HCT116 (cell line): ENCODE results near the gene ZNF276. TPM values are rescaled to one million over a fixed set of nuclear protein-coding genes. Genes with fewer than 3 reads are reported as not detected.

ENCODE experiments used
- ATAC-seq: fragments of 200-7000 bp; cut with Tn5 transposase; 2 replicates; pipeline ENCODE4 v1.9.1; 2020; ENCODE audit warnings: mild to moderate bottlenecking, moderate library complexity
- BruUV-seq: library from RNA; stranded (reverse); fragments of 400-500 nt; replicated peaks from 2 replicates; lab custom pipeline; 2021; lab: Mats Ljungman, UMichigan
- CTCF ChIA-PET: fragments of 300-600 bp; sonication (Branson Sonifier 250); formaldehyde crosslinking; loops from one replicate; lab custom pipeline; 2021; ENCODE audit warnings: antibody characterized with exemption; lab: Charles Lee
- POLR2A ChIA-PET: fragments of 300-600, 350-600 bp; sonication (Branson Sonifier 250); formaldehyde crosslinking; loops from one replicate; lab custom pipeline; 2021; ENCODE audit warnings: antibody characterized with exemption; lab: Charles Lee
- RAD21 ChIA-PET, 2 experiments: fragments of 300-600 bp; sonication (Branson Sonifier 250); formaldehyde crosslinking; loops; one replicate each; lab custom pipeline; 2023; ENCODE audit warnings: low total read pairs in 2 of 2; ENCODE audit not compliant: uncharacterized antibody in 2 of 2, unreplicated experiment in 2 of 2, low non-redundant PET in 1 of 2; lab: Charles Lee
- DNase-seq: peaks from one replicate; pipeline ENCODE4 v3.0.0-alpha.2; 2010; ENCODE audit warnings: low read depth, low spot score
- H2AFZ ChIP-seq: fragments of 200-600 bp; shearing (Covaris generic), sonication (generic); 2 replicates; pipeline ENCODE4 v1.6.1; 2017; ENCODE audit warnings: low read depth, mixed run types, mixed read lengths, antibody characterized with exemption, low read length; ENCODE audit not compliant: poor library complexity, severe bottlenecking
- H3K27ac ChIP-seq: 2 replicates; pipeline ENCODE4 v1.5.1; 2012; ENCODE audit warnings: low read depth, low read length
- H3K27me3 ChIP-seq: fragments of 200-600 bp; sonication (generic); 2 replicates; pipeline ENCODE4 v1.6.1; 2016; ENCODE audit warnings: mixed run types, low read length, mixed read lengths; ENCODE audit not compliant: insufficient read depth
- H3K36me3 ChIP-seq, 2 experiments: fragments of 200-500 bp in 1 of 2; fragments of 200-600 bp in 1 of 2; sonication (Bioruptor generic) in 1 of 2; sonication (generic) in 1 of 2; 2 replicates each; pipeline versions ENCODE4 v1.5.1 to v1.6.1; 2014 to 2016; ENCODE audit warnings: low read length in 2 of 2, inconsistent platforms in 1 of 2, mixed read lengths in 1 of 2, mixed run types in 1 of 2; ENCODE audit not compliant: insufficient read depth in 2 of 2, control insufficient read depth in 1 of 2
- H3K4me1 ChIP-seq, 2 experiments: fragments of 200-600 bp in 1 of 2; sonication (generic) in 1 of 2; 2 replicates each; pipeline versions ENCODE4 v1.5.1 to v1.6.1; 2012 to 2017; ENCODE audit warnings: low read length in 2 of 2, inconsistent platforms in 1 of 2, mild to moderate bottlenecking in 1 of 2, mixed read lengths in 1 of 2, mixed run types in 1 of 2, moderate library complexity in 1 of 2; ENCODE audit not compliant: insufficient read depth in 2 of 2, control insufficient read depth in 1 of 2
- H3K4me2 ChIP-seq: fragments of 200-600 bp; sonication (generic); 2 replicates; pipeline ENCODE4 v1.6.1; 2017; ENCODE audit warnings: mixed run types, low read length, mixed read lengths
- H3K4me3 ChIP-seq, 2 experiments: fragments of 200-600 bp in 1 of 2; sonication (generic) in 1 of 2; replicated peaks in 1 of 2; 2 replicates each; pipeline ENCODE4 v1.5.1; 2011 to 2016; ENCODE audit warnings: low read length in 2 of 2, control low read depth in 1 of 2, low read depth in 1 of 2, mild to moderate bottlenecking in 1 of 2, mixed read lengths in 1 of 2, mixed run types in 1 of 2
- H3K79me2 ChIP-seq: fragments of 200-600 bp; sonication (generic); 2 replicates; pipeline ENCODE4 v1.6.1; 2017; ENCODE audit warnings: mild to moderate bottlenecking, mixed run types, low read length, moderate library complexity, mixed read lengths; ENCODE audit not compliant: insufficient read depth
- H3K9ac ChIP-seq: fragments of 200-600 bp; sonication (generic); 2 replicates; pipeline ENCODE4 v1.6.1; 2016; ENCODE audit warnings: low read length, mixed read lengths
- H3K9me2 ChIP-seq: fragments of 200-600 bp; sonication (generic), shearing (Covaris generic); 2 replicates; pipeline ENCODE4 v1.6.1; 2017; ENCODE audit warnings: mixed run types, mild to moderate bottlenecking, moderate library complexity; ENCODE audit not compliant: insufficient read depth
- H3K9me3 ChIP-seq, 2 experiments: fragments of 200-500 bp in 1 of 2; fragments of 200-600 bp in 1 of 2; sonication (Bioruptor generic) in 1 of 2; sonication (generic) in 1 of 2; 2 replicates each; pipeline ENCODE4 v1.6.1; 2014 to 2017; ENCODE audit warnings: low read length in 2 of 2, mixed read lengths in 2 of 2, inconsistent platforms in 1 of 2, low read depth in 1 of 2, mild to moderate bottlenecking in 1 of 2, mixed run types in 1 of 2, moderate library complexity in 1 of 2; ENCODE audit not compliant: control insufficient read depth in 1 of 2, insufficient read depth in 1 of 2
- H4K20me1 ChIP-seq: fragments of 200-600 bp; sonication (generic), shearing (Covaris generic); 2 replicates; pipeline ENCODE4 v1.6.1; 2017; ENCODE audit warnings: mixed run types, mild to moderate bottlenecking, moderate library complexity; ENCODE audit not compliant: insufficient read depth
- CTCF ChIP-seq, 3 experiments: fragments of 200-600 bp in 1 of 3; sonication (generic) in 1 of 3; IDR thresholded peaks in 2 of 3; conservative IDR thresholded peaks in 1 of 3; 2 replicates each; pipeline ENCODE4 v1.5.1; 2012 to 2017; ENCODE audit warnings: low read depth in 2 of 3, low read length in 2 of 3, antibody characterized with exemption in 1 of 3, borderline replicate concordance in 1 of 3, control low read depth in 1 of 3, mild to moderate bottlenecking in 1 of 3, mixed read lengths in 1 of 3, mixed run types in 1 of 3, moderate library complexity in 1 of 3; ENCODE audit not compliant: insufficient read depth in 1 of 3
- EZH2phosphoT487 ChIP-seq: fragments of 200-600 bp; IDR thresholded peaks from 2 replicates; pipeline ENCODE4 v1.6.1; 2018; ENCODE audit warnings: antibody characterized with exemption, borderline replicate concordance
- RAD21 ChIP-seq: IDR thresholded peaks from 2 replicates; pipeline ENCODE4 v1.6.1; 2012; ENCODE audit warnings: low read depth, mild to moderate bottlenecking
- intact Hi-C: fragments of 100-400 bp; cut with micrococcal nuclease; formaldehyde crosslinking; loops from 2 replicates; pipeline ENCODE4 v1.10.0; 2022
- total RNA-seq: library from RNA; stranded (reverse); gene quantifications from one replicate; pipeline ENCODE4 v1.2.1, GENCODE V29; 2021; ENCODE audit not compliant: unreplicated experiment
- TF ChIP-seq, protein P1 (sequence below): IDR thresholded peaks from 2 replicates; pipeline ENCODE4 v1.6.1; 2012
- TF ChIP-seq, protein P2 (sequence below): IDR thresholded peaks from 2 replicates; pipeline ENCODE4 v1.6.1; 2012; ENCODE audit warnings: low read depth
- TF ChIP-seq, protein P3 (sequence below): IDR thresholded peaks from 2 replicates; pipeline ENCODE4 v1.6.1; 2011; ENCODE audit warnings: mild to moderate bottlenecking, low read length, moderate library complexity; ENCODE audit not compliant: insufficient replicate concordance; ENCODE audit errors: extremely low read depth

Gene ZNF276
- total RNA-seq, 1 experiment from 2014 or later: 49.9 TPM

GRCh38 chr16:89746043-89746442 is 24.7 kb downstream of the ZNF276 start:
- H4K20me1 ChIP-seq: no peaks in the 10 kb centered on the region
- BruUV-seq: no TSS peak
- no peaks in the 10 kb centered on the region for H3K9me2 ChIP-seq
- intact Hi-C loops: no loop called here
- no peaks in the 10 kb centered on the region for H3K4me1 ChIP-seq
- H3K4me2 ChIP-seq: no peak overlapping the region
- no peak for ATAC-seq
- RAD21 ChIA-PET: no interaction called here
- H3K27me3 ChIP-seq: no peaks in the 10 kb centered on the region
- H3K4me3 ChIP-seq: no peak overlapping the region
- H3K9me3 ChIP-seq: no peaks in the 10 kb centered on the region
- H3K36me3 ChIP-seq: peaks cover 47 to 79% of the 10 kb centered on the region in 2 experiments
- POLR2A ChIA-PET: no interaction called here
- no peak overlapping the region for H3K27ac ChIP-seq
- DNase-seq: no peak
- TF ChIP-seq, protein P1, sequence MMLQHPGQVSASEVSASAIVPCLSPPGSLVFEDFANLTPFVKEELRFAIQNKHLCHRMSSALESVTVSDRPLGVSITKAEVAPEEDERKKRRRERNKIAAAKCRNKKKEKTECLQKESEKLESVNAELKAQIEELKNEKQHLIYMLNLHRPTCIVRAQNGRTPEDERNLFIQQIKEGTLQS: no peak
- TF ChIP-seq, protein P2, sequence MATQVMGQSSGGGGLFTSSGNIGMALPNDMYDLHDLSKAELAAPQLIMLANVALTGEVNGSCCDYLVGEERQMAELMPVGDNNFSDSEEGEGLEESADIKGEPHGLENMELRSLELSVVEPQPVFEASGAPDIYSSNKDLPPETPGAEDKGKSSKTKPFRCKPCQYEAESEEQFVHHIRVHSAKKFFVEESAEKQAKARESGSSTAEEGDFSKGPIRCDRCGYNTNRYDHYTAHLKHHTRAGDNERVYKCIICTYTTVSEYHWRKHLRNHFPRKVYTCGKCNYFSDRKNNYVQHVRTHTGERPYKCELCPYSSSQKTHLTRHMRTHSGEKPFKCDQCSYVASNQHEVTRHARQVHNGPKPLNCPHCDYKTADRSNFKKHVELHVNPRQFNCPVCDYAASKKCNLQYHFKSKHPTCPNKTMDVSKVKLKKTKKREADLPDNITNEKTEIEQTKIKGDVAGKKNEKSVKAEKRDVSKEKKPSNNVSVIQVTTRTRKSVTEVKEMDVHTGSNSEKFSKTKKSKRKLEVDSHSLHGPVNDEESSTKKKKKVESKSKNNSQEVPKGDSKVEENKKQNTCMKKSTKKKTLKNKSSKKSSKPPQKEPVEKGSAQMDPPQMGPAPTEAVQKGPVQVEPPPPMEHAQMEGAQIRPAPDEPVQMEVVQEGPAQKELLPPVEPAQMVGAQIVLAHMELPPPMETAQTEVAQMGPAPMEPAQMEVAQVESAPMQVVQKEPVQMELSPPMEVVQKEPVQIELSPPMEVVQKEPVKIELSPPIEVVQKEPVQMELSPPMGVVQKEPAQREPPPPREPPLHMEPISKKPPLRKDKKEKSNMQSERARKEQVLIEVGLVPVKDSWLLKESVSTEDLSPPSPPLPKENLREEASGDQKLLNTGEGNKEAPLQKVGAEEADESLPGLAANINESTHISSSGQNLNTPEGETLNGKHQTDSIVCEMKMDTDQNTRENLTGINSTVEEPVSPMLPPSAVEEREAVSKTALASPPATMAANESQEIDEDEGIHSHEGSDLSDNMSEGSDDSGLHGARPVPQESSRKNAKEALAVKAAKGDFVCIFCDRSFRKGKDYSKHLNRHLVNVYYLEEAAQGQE: no peak
- TF ChIP-seq RAD21: no peak
- TF ChIP-seq EZH2phosphoT487: no peak
- no peak for TF ChIP-seq CTCF (IDR thresholded peaks at IDR 0.05 in 2 of 3, conservative IDR thresholded peaks at IDR 0.05 in 1 of 3; ENCODE audit: borderline replicate concordance in 1 of 3, insufficient read depth in 1 of 3, low read depth in 2 of 3, low read length in 2 of 3)
- TF ChIP-seq, protein P3, sequence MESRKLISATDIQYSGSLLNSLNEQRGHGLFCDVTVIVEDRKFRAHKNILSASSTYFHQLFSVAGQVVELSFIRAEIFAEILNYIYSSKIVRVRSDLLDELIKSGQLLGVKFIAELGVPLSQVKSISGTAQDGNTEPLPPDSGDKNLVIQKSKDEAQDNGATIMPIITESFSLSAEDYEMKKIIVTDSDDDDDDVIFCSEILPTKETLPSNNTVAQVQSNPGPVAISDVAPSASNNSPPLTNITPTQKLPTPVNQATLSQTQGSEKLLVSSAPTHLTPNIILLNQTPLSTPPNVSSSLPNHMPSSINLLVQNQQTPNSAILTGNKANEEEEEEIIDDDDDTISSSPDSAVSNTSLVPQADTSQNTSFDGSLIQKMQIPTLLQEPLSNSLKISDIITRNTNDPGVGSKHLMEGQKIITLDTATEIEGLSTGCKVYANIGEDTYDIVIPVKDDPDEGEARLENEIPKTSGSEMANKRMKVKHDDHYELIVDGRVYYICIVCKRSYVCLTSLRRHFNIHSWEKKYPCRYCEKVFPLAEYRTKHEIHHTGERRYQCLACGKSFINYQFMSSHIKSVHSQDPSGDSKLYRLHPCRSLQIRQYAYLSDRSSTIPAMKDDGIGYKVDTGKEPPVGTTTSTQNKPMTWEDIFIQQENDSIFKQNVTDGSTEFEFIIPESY: no peak
- peaks cover 10% of the 10 kb centered on the region; the same call in 1 of the 2 replicates for H3K79me2 ChIP-seq
- CTCF ChIA-PET: no interaction called here
- no peak overlapping the region for H3K9ac ChIP-seq
- H2AFZ ChIP-seq: no peak overlapping the region
